Embryonic facial prominence (tissue), 1 donor: Measurements from ENCODE around the gene TBC1D1.
"Not testable (repeated sequence)": the region's sequence is repeated elsewhere in the genome, so short reads cannot be mapped to it uniquely, and the experiment has no call there.

Experiments used
- DNase-seq: peaks from one replicate; pipeline ENCODE4 v3.0.0-alpha.2; 2016; ENCODE audit errors: extremely low spot score

Gene TBC1D1

GRCh38 chr4:37923089-37923488 lies 32.2 kb downstream of the TBC1D1 start:
- not testable (repeated sequence) for DNase-seq

GRCh38 chr4:37924946-37925345 lies 34.1 kb downstream of the TBC1D1 start:
- no peak for DNase-seq

- no peak for DNase-seq
These were observed 36.5 kb downstream of the TBC1D1 start for GRCh38 chr4:37927434-37927833.

- DNase-seq: no peak
These were observed 37.8 kb downstream of the TBC1D1 start for GRCh38 chr4:37928426-37929416.

- DNase-seq: no peak
These were observed 43.2 kb downstream of the TBC1D1 start for GRCh38 chr4:37934096-37934495.

- DNase-seq: no peak
These were observed 43.7 kb downstream of the TBC1D1 start for GRCh38 chr4:37934609-37935008.

- DNase-seq: no peak
These were observed 44.1 kb downstream of the TBC1D1 start for GRCh38 chr4:37935026-37935425.

- no peak for DNase-seq
These were observed 46.1 kb downstream of the TBC1D1 start for GRCh38 chr4:37936889-37937498.

- no peak for DNase-seq
These were observed 47.3 kb downstream of the TBC1D1 start for GRCh38 chr4:37938208-37938607.

GRCh38 chr4:37946503-37947179 lies 55.8 kb downstream of the TBC1D1 start:
- no peak for DNase-seq

GRCh38 chr4:37948542-37948941 lies 57.7 kb downstream of the TBC1D1 start:
- DNase-seq: no peak

- no peak for DNase-seq
These were observed 58.9 kb downstream of the TBC1D1 start for GRCh38 chr4:37949636-37950426.

- no peak for DNase-seq
These were observed 60.8 kb downstream of the TBC1D1 start for GRCh38 chr4:37951461-37952352.

- DNase-seq: no peak
These were observed 62.3 kb downstream of the TBC1D1 start for GRCh38 chr4:37953156-37953555.

- no peak for DNase-seq
These were observed 62.9 kb downstream of the TBC1D1 start for GRCh38 chr4:37953620-37954293.

GRCh38 chr4:37956941-37957340 lies 66.1 kb downstream of the TBC1D1 start:
- no peak for DNase-seq

GRCh38 chr4:37958932-37959331 lies 68.0 kb downstream of the TBC1D1 start:
- no peak for DNase-seq

- DNase-seq: no peak
These were observed 69.2 kb downstream of the TBC1D1 start, which contains the start of gene PTTG2 for GRCh38 chr4:37960098-37960497. Gene PTTG2, plus strand, starts transcription at chr4:37960398. Its CDS starts 37 bp downstream, at chr4:37960435.

GRCh38 chr4:37960679-37961450 lies 70.0 kb downstream of the TBC1D1 start:
- DNase-seq: no peak
